ENCODE data around the gene KIAA0586.
"Not testable (repeated sequence)": the region's sequence is repeated elsewhere in the genome, so short reads cannot be mapped to it uniquely, and the experiment has no call there.

Gene KIAA0586

GRCh38 chr14:58466459-58466858 is 38.9 kb downstream of the KIAA0586 start:
- TF ChIP-seq CTCF (IDR thresholded peaks at IDR 0.05; ENCODE audit: low read depth, low read length, missing control alignments): no peak
- H3K27me3 ChIP-seq (replicated peaks): no peaks in the 10 kb centered on the region
- no peak overlapping the region for H3K4me3 ChIP-seq (ENCODE audit: low read depth, low read length)
- no peak overlapping the region for H3K27ac ChIP-seq
- no peak for DNase-seq
- peaks cover 11% of the 10 kb centered on the region for H3K36me3 ChIP-seq (replicated peaks)
- in situ Hi-C loops (cut with HindIII; ENCODE audit: low pct_ligation_motif_present, low sequenced_read_pairs): no loop called here

DNA sequence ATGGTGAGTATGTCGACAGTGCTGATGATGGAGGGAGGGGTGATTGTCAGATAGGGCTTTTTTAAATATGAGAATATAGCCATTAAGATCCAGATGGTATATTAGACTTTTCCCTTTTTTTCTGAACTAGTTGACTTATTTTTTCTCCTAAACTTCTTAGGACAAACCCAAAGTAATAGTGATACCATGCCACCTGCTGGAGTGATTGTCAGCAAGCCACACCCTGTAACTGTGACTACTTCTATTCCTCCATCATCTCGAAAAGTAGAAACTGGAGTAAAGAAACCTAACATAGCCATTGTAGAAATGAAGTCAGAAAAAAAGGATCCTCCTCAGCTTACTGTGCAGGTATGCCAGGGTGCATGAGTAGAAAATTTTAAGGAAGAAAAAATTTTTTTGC is 40.1 kb downstream of the KIAA0586 start:
- no peak overlapping the region for H3K27ac ChIP-seq
- in situ Hi-C loops (cut with HindIII; ENCODE audit: low pct_ligation_motif_present, low sequenced_read_pairs): no loop called here
- H3K4me3 ChIP-seq (ENCODE audit: low read depth, low read length): no peak overlapping the region
- H3K36me3 ChIP-seq (replicated peaks): peaks cover 11% of the 10 kb centered on the region
- TF ChIP-seq CTCF (IDR thresholded peaks at IDR 0.05; ENCODE audit: low read depth, low read length, missing control alignments): no peak
- H3K27me3 ChIP-seq (replicated peaks): no peaks in the 10 kb centered on the region
- DNase-seq: no peak

GRCh38 chr14:58469309-58469708 is 41.8 kb downstream of the KIAA0586 start:
- H3K36me3 ChIP-seq (replicated peaks): peaks cover 11% of the 10 kb centered on the region
- in situ Hi-C loops (cut with HindIII; ENCODE audit: low pct_ligation_motif_present, low sequenced_read_pairs): no loop called here
- no peak for TF ChIP-seq CTCF (IDR thresholded peaks at IDR 0.05; ENCODE audit: low read depth, low read length, missing control alignments)

DNA sequence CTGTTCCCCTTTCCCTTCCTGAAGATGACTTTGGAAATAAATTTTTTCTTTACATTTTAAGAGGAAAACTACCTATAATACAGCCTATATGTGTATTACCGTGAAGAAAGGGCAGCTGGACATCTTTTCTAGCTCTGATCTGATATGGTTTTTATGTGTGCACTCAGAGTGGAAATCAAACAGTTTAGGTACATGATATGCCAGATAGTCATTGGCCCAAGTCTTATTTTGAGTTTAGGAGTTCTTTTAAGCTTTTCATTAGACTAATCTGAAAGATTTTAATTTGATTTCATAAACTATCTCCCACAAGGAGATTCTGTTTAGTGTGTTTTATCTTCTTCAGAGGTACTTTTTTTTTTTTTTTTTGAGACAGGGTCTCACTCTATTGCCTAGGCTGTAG is 48.8 kb downstream of the KIAA0586 start:
- Histone ChIP-seq H3K27me3 (replicated peaks) (no peaks in the 10 kb centered on the region), H3K4me3 (ENCODE audit: low read depth, low read length) (no peak overlapping the region), H3K36me3 (replicated peaks) (peaks cover 6% of the 10 kb centered on the region), H3K27ac (no peak overlapping the region)
- no peak for TF ChIP-seq CTCF (IDR thresholded peaks at IDR 0.05; ENCODE audit: low read depth, low read length, missing control alignments)
- no peak for DNase-seq
- in situ Hi-C loops (cut with HindIII; ENCODE audit: low pct_ligation_motif_present, low sequenced_read_pairs): no loop called here

More at GRCh38 chr14:58469309-58469708, 41.8 kb downstream of the KIAA0586 start:
- H3K27ac ChIP-seq: no peak overlapping the region
- H3K27me3 ChIP-seq (replicated peaks): no peaks in the 10 kb centered on the region
- DNase-seq: no peak
- no peak overlapping the region for H3K4me3 ChIP-seq (ENCODE audit: low read depth, low read length)

DNA sequence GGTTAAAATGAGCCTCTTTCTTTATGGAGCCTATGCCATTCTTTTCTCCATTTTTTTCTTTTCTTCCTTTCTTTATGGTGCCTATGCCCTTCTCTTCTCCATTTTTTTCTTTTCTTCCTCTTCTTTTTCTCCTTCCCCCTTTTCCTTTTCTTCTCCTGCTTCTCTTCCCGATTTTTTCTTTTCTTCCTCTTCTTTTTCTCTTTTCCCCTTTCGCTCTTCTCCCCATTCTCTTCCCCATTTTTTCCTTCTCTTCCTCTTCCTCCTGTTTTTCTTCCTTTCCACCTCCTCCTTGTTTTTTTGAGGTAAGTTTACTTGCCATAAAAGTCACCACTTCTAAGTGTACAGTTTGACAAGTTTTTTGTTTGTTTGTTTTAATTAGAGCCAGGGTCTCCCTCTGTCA is 50.1 kb downstream of the KIAA0586 start:
- H3K36me3 ChIP-seq (replicated peaks): peaks cover 6% of the 10 kb centered on the region
- no peaks in the 10 kb centered on the region for H3K27me3 ChIP-seq (replicated peaks)
- H3K27ac ChIP-seq: no peak overlapping the region
- in situ Hi-C loops (cut with HindIII; ENCODE audit: low pct_ligation_motif_present, low sequenced_read_pairs): no loop called here
- DNase-seq: no peak
- H3K4me3 ChIP-seq (ENCODE audit: low read depth, low read length): no peak overlapping the region
- TF ChIP-seq CTCF (IDR thresholded peaks at IDR 0.05; ENCODE audit: low read depth, low read length, missing control alignments): no peak

- in situ Hi-C loops (cut with HindIII; ENCODE audit: low pct_ligation_motif_present, low sequenced_read_pairs): not testable (repeated sequence)
Measured at GRCh38 chr14:58478329-58478728, 50.8 kb downstream of the KIAA0586 start.

More at GRCh38 chr14:58478329-58478728, 50.8 kb downstream of the KIAA0586 start:
- not testable (repeated sequence) for H3K27me3 ChIP-seq (replicated peaks); H3K27ac ChIP-seq; H3K4me3 ChIP-seq (ENCODE audit: low read depth, low read length); H3K36me3 ChIP-seq (replicated peaks); DNase-seq
